HFF-Myc (cell line): ENCODE data around the gene ZNF710.

Source experiments
- DNase-seq: peaks from one replicate; pipeline ENCODE4 v3.0.0-alpha.2; 2011; ENCODE audit warnings: low read depth; ENCODE audit errors: extremely low read depth
- H3K4me3 ChIP-seq: replicated peaks from 2 replicates; pipeline ENCODE4 v1.5.1; 2011; ENCODE audit warnings: low read depth, mild to moderate bottlenecking, control low read depth, low read length
- TF ChIP-seq, protein P1 (sequence below): IDR thresholded peaks from 2 replicates; pipeline ENCODE4 v1.5.1; 2012; ENCODE audit warnings: mild to moderate bottlenecking, low read depth, low read length, control low read depth; ENCODE audit errors: missing control alignments

The ZNF710 gene

DNA sequence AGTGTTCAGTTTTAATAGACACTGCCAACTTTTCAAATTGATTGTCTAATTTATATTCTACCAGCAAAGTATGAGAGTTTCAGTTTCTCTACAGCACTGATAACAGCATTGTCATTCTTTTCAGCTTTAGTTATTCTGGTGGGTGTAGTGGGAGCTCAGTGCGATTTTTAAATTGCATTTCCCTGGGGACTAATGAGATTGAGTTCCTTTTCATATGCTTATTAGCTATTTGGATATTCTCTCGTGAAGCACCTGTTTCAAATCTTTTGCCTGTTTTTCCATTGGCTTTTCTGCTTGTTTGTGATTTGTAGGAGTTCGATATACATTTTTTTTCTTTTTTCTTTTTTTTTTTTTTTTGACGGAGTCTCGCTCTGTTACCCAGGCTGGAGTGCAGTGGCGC lies 120.0 kb downstream of the ZNF710 start:
- H3K4me3 ChIP-seq, result no peak overlapping the region
- TF ChIP-seq, protein P1, sequence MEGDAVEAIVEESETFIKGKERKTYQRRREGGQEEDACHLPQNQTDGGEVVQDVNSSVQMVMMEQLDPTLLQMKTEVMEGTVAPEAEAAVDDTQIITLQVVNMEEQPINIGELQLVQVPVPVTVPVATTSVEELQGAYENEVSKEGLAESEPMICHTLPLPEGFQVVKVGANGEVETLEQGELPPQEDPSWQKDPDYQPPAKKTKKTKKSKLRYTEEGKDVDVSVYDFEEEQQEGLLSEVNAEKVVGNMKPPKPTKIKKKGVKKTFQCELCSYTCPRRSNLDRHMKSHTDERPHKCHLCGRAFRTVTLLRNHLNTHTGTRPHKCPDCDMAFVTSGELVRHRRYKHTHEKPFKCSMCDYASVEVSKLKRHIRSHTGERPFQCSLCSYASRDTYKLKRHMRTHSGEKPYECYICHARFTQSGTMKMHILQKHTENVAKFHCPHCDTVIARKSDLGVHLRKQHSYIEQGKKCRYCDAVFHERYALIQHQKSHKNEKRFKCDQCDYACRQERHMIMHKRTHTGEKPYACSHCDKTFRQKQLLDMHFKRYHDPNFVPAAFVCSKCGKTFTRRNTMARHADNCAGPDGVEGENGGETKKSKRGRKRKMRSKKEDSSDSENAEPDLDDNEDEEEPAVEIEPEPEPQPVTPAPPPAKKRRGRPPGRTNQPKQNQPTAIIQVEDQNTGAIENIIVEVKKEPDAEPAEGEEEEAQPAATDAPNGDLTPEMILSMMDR, result no peak

DNA sequence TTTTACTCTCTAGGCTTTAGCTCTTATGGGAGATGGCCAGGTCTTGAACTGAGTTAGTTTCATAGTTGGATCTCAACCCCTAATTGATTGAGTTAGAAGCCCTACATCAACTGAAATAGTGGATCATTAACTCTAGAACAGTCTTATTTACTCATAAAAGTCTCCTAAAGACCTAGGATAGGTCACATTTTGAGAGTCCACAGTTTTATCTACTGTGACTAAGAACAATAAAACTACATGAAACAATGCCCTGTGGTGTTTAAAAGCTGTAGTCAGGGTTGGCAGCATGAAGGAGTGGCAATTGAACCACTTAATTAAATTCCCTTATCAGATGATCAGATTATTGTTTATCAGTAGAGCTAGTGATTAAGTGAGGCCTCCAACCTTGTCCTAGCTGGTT lies 123.4 kb downstream of the ZNF710 start:
- TF ChIP-seq, protein P1, result no peak
- DNase-seq, result no peak
- no peak overlapping the region for H3K4me3 ChIP-seq

More for the DNA sequence above, 120.0 kb downstream of the ZNF710 start:
- no peak for DNase-seq

DNA sequence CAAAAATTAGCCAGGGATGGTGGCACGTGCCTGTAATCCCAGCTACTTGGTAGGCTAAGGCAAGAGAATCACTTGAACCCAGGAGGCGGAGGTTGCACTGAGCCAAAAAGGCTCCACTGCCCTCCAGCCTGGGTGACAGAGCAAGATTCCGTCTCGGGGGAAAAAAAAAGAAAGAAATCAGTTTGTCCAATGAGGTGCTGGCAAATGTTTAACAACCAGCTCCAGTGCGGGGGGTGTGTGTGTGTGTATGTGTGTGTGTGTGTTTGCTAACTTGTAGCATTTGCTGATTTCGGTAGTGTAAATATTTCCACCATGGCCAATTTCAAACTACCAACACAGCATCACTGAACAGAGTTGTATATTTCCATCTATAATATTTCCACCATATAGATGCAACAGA lies 124.9 kb downstream of the ZNF710 start:
- TF ChIP-seq, protein P1, result no peak
- DNase-seq, result no peak

DNA sequence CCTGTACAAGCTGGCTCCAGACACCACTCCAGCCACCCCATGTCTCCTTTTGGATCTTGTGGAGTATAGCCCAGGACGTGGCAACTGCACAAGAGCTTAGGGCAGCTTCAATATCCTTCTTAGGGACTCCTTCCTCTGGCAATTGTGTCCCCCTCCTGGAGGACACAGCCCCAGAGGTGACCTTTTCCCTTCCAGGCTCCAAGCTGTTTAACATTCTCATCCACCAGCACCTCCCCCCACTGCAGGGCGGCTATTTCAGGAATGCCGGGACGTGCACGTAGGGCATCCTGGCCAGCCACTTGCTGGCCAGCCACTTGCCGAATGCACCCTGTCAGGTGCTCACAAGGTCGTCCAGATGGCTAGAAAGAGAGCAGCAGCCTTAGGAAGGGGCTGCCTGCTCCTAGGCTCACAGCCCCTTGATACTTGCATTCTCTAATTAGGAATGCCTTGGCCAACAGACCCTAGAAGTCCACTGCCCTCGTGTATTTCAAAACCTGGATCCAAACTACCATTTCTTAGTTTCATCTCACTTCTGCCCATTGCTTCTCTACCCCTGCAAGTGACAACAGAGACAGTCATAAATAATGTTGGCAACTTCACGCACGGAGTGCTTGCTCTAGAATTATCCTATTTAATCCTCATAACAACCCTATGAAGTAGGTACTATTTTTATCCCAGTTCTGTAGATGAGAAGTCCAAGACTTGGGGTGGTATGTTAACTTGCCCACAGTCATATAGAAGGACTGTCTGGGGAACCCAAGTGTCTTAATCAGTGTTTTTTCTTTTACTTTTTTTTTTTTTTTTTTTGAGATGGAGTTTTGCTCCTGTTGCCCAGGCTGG lies 125.7 kb downstream of the ZNF710 start:
- H3K4me3 ChIP-seq, result no peak overlapping the region
- TF ChIP-seq, protein P1, result no peak

More for the DNA sequence above, 124.9 kb downstream of the ZNF710 start:
- H3K4me3 ChIP-seq, result no peak overlapping the region

DNA sequence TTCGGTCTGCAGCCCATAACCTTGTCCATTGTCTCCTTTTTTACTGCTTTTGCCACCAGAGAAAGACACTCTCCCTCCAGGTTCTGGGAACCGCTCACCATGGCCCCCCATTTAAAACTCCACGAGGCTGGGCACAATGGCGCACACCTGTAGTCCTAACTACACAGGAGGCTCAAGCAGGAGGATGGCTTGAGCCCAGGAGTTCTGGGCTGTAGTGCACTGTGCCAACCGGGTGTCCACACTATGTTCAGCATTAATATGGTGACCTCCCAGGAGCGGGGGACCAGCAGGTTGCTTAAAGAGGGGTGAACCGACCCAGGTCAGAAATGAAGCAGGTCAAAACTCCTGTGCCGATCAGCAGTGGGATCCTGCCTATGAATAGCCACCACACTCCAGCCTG lies 129.2 kb downstream of the ZNF710 start:
- no peak for DNase-seq
- H3K4me3 ChIP-seq, result no peak overlapping the region
- TF ChIP-seq, protein P1, result no peak

More for the DNA sequence above, 125.7 kb downstream of the ZNF710 start:
- DNase-seq, result no peak
